WTC11 (cell line): Measurements from ENCODE around the gene RNF181.

Source experiments
- CREB1 ChIP-seq: sonication (generic); formaldehyde crosslinking; IDR thresholded peaks from 2 replicates; pipeline ENCODE4 v1.8.0; 2023; ENCODE audit warnings: mild to moderate bottlenecking, missing genetic modification reagents
- ELF4 ChIP-seq: sonication (generic); formaldehyde crosslinking; IDR thresholded peaks from 2 replicates; pipeline ENCODE4 v1.8.1; 2022; ENCODE audit warnings: low read depth, mild to moderate bottlenecking, moderate library complexity, missing genetic modification reagents
- GABPB1 ChIP-seq: sonication (generic); formaldehyde crosslinking; IDR thresholded peaks from 2 replicates; pipeline ENCODE4 v1.8.1; 2023; ENCODE audit warnings: mild to moderate bottlenecking, missing genetic modification reagents
- KAT7 ChIP-seq: sonication (generic); formaldehyde crosslinking; IDR thresholded peaks from 2 replicates; pipeline ENCODE4 v1.8.1; 2023; ENCODE audit warnings: missing genetic modification reagents, mild to moderate bottlenecking, borderline replicate concordance
- NFYB ChIP-seq: sonication (generic); formaldehyde crosslinking; conservative IDR thresholded peaks from 2 replicates; pipeline ENCODE4 v1.8.0; 2022; ENCODE audit warnings: low read depth, missing genetic modification reagents
- SP1 ChIP-seq: sonication (generic); formaldehyde crosslinking; conservative IDR thresholded peaks from 2 replicates; pipeline ENCODE4 v1.8.1; 2022; ENCODE audit warnings: missing genetic modification reagents
- ZNF423 ChIP-seq: fragments of 250-450 bp; sonication (Bioruptor Pico); IDR thresholded peaks from 2 replicates; pipeline ENCODE4 v2.1.2; 2022; ENCODE audit warnings: mild to moderate bottlenecking, moderate library complexity
- TF ChIP-seq, protein P1 (sequence below): fragments of 200-600 bp; IDR thresholded peaks from 2 replicates; pipeline ENCODE4 v1.8.0; 2022; ENCODE audit warnings: antibody characterized with exemption
- TF ChIP-seq, protein P2 (sequence below): sonication (generic); formaldehyde crosslinking; IDR thresholded peaks from 2 replicates; pipeline ENCODE4 v1.8.1; 2022; ENCODE audit warnings: missing genetic modification reagents, borderline replicate concordance
- TF ChIP-seq, protein P3 (sequence below): sonication (generic); formaldehyde crosslinking; IDR thresholded peaks from 2 replicates; pipeline ENCODE4 v1.8.1; 2022; ENCODE audit warnings: low read depth, missing genetic modification reagents, borderline replicate concordance
- TF ChIP-seq, protein P4 (sequence below): sonication (generic); formaldehyde crosslinking; conservative IDR thresholded peaks from 2 replicates; pipeline ENCODE4 v1.8.1; 2022; ENCODE audit warnings: mild to moderate bottlenecking, missing genetic modification reagents

DNA sequence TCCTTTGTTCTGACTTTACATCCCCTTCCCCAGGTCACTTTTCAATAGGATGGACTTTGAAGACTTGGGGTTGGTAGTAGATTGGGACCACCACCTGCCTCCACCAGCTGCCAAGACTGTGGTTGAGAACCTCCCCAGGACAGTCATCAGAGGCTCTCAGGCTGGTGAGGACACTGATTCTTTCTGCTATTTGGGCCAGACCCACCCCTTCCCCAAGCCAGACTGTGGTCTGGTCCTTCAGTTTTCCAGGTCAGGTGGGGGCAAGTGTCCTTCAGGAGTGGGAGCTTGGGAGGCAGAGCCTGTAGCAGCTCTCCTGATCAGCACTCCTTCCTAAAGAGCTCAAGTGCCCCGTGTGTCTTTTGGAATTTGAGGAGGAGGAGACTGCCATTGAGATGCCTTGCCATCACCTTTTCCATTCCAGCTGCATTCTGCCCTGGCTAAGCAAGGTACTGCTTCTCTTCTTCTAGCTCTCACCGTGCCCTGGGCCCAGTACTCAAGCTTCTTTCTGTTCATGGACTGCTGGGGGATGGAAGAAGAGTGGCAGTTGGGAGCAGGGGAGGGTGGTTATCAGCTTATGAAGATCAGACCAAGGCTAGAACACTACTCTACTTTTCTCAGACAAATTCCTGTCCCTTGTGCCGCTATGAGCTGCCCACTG lies 1.1 kb downstream of the RNF181 start:
- TF ChIP-seq, protein P1, sequence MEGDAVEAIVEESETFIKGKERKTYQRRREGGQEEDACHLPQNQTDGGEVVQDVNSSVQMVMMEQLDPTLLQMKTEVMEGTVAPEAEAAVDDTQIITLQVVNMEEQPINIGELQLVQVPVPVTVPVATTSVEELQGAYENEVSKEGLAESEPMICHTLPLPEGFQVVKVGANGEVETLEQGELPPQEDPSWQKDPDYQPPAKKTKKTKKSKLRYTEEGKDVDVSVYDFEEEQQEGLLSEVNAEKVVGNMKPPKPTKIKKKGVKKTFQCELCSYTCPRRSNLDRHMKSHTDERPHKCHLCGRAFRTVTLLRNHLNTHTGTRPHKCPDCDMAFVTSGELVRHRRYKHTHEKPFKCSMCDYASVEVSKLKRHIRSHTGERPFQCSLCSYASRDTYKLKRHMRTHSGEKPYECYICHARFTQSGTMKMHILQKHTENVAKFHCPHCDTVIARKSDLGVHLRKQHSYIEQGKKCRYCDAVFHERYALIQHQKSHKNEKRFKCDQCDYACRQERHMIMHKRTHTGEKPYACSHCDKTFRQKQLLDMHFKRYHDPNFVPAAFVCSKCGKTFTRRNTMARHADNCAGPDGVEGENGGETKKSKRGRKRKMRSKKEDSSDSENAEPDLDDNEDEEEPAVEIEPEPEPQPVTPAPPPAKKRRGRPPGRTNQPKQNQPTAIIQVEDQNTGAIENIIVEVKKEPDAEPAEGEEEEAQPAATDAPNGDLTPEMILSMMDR, result no peak
- TF ChIP-seq GABPB1 (no peak), ELF4 (CRISPR knock-in tag) (no peak), CREB1 (CRISPR knock-in tag) (no peak), NFYB (CRISPR knock-in tag) (no peak), KAT7 (CRISPR knock-in tag) (no peak), SP1 (CRISPR knock-in tag) (no peak), ZNF423 (CRISPR knock-in tag) (no peak)
- TF ChIP-seq, protein P2, sequence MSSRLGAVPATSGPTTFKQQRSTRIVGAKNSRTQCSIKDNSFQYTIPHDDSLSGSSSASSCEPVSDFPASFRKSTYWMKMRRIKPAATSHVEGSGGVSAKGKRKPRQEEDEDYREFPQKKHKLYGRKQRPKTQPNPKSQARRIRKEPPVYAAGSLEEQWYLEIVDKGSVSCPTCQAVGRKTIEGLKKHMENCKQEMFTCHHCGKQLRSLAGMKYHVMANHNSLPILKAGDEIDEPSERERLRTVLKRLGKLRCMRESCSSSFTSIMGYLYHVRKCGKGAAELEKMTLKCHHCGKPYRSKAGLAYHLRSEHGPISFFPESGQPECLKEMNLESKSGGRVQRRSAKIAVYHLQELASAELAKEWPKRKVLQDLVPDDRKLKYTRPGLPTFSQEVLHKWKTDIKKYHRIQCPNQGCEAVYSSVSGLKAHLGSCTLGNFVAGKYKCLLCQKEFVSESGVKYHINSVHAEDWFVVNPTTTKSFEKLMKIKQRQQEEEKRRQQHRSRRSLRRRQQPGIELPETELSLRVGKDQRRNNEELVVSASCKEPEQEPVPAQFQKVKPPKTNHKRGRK, result no peak
- TF ChIP-seq, protein P3, sequence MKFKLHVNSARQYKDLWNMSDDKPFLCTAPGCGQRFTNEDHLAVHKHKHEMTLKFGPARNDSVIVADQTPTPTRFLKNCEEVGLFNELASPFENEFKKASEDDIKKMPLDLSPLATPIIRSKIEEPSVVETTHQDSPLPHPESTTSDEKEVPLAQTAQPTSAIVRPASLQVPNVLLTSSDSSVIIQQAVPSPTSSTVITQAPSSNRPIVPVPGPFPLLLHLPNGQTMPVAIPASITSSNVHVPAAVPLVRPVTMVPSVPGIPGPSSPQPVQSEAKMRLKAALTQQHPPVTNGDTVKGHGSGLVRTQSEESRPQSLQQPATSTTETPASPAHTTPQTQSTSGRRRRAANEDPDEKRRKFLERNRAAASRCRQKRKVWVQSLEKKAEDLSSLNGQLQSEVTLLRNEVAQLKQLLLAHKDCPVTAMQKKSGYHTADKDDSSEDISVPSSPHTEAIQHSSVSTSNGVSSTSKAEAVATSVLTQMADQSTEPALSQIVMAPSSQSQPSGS (CRISPR knock-in tag), result no peak
- TF ChIP-seq, protein P4, sequence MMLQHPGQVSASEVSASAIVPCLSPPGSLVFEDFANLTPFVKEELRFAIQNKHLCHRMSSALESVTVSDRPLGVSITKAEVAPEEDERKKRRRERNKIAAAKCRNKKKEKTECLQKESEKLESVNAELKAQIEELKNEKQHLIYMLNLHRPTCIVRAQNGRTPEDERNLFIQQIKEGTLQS (CRISPR knock-in tag), result no peak
